IPS-20b (cell line): ENCODE measurements around the gene POLDIP3.

Experiments
- H3K27ac ChIP-seq: one replicate; pipeline ENCODE4 v1.5.1; 2013; ENCODE audit warnings: low read length
- H3K27me3 ChIP-seq: 2 replicates; pipeline ENCODE4 v1.6.1; 2013; ENCODE audit warnings: mild to moderate bottlenecking, low read length, inconsistent platforms; ENCODE audit not compliant: insufficient read depth
- H3K36me3 ChIP-seq: 2 replicates; pipeline ENCODE4 v1.6.1; 2013; ENCODE audit warnings: low read depth, mild to moderate bottlenecking, inconsistent platforms, low read length, moderate library complexity; ENCODE audit not compliant: insufficient read depth
- H3K4me1 ChIP-seq: 2 replicates; pipeline ENCODE4 v1.6.1; 2013; ENCODE audit warnings: mild to moderate bottlenecking, control low read depth, inconsistent platforms, low read length, moderate library complexity; ENCODE audit not compliant: insufficient read depth
- H3K4me3 ChIP-seq: 2 replicates; pipeline ENCODE4 v1.5.1; 2013; ENCODE audit warnings: mild to moderate bottlenecking, low read length, inconsistent platforms
- H3K9ac ChIP-seq: 2 replicates; pipeline ENCODE4 v1.6.1; 2013; ENCODE audit warnings: low read depth, mild to moderate bottlenecking, inconsistent platforms, low read length, moderate library complexity
- H3K9me3 ChIP-seq: 2 replicates; pipeline ENCODE4 v1.6.1; 2013; ENCODE audit warnings: mild to moderate bottlenecking, low read depth, low read length, inconsistent platforms; ENCODE audit not compliant: insufficient read depth

Gene POLDIP3

GRCh38 chr22:42636506-42636905 is 21.8 kb upstream of the POLDIP3 start:
- Histone ChIP-seq H3K9me3 (no peaks in the 10 kb centered on the region), H3K9ac (no peak overlapping the region), H3K27ac (no peak overlapping the region)

GRCh38 chr22:42635531-42635930 is 20.8 kb upstream of the POLDIP3 start:
- no peaks in the 10 kb centered on the region; the same call in 1 of the 2 replicates for H3K4me1 ChIP-seq
- H3K27me3 ChIP-seq, result no peaks in the 10 kb centered on the region
- no peak overlapping the region for H3K4me3 ChIP-seq
- H3K36me3 ChIP-seq, result peaks cover 28% of the 10 kb centered on the region
- no peaks in the 10 kb centered on the region for H3K9me3 ChIP-seq
- H3K9ac ChIP-seq, result no peak overlapping the region
- H3K27ac ChIP-seq, result no peak overlapping the region

More at GRCh38 chr22:42636506-42636905, 21.8 kb upstream of the POLDIP3 start:
- Histone ChIP-seq H3K4me3 (no peak overlapping the region), H3K27me3 (no peaks in the 10 kb centered on the region), H3K36me3 (peaks cover 22% of the 10 kb centered on the region), H3K4me1 (no peaks in the 10 kb centered on the region; the same call in 1 of the 2 replicates)

GRCh38 chr22:42633013-42633412 is 18.3 kb upstream of the POLDIP3 start:
- no peaks in the 10 kb centered on the region for H3K9me3 ChIP-seq
- H3K36me3 ChIP-seq, result peaks cover 42% of the 10 kb centered on the region
- no peaks in the 10 kb centered on the region for H3K4me1 ChIP-seq
- no peaks in the 10 kb centered on the region for H3K27me3 ChIP-seq
- no peak overlapping the region for H3K9ac ChIP-seq
- H3K27ac ChIP-seq, result no peak overlapping the region
- H3K4me3 ChIP-seq, result no peak overlapping the region

GRCh38 chr22:42632096-42632495 is 17.4 kb upstream of the POLDIP3 start:
- peaks cover 51% of the 10 kb centered on the region for H3K36me3 ChIP-seq
- no peak overlapping the region for H3K9ac ChIP-seq
- no peaks in the 10 kb centered on the region for H3K27me3 ChIP-seq
- H3K9me3 ChIP-seq, result no peaks in the 10 kb centered on the region
- H3K27ac ChIP-seq, result no peak overlapping the region
- no peaks in the 10 kb centered on the region for H3K4me1 ChIP-seq
- H3K4me3 ChIP-seq, result no peak overlapping the region

GRCh38 chr22:42630901-42631602 is 16.4 kb upstream of the POLDIP3 start:
- Histone ChIP-seq H3K36me3 (peaks cover 61% of the 10 kb centered on the region), H3K27ac (no peak overlapping the region), H3K4me1 (no peaks in the 10 kb centered on the region), H3K9me3 (no peaks in the 10 kb centered on the region), H3K9ac (no peak overlapping the region), H3K27me3 (no peaks in the 10 kb centered on the region), H3K4me3 (no peak overlapping the region)

GRCh38 chr22:42630211-42630610 is 15.5 kb upstream of the POLDIP3 start:
- no peak overlapping the region for H3K9ac ChIP-seq
- H3K4me3 ChIP-seq, result no peak overlapping the region
- H3K27ac ChIP-seq, result no peak overlapping the region
- H3K36me3 ChIP-seq, result peaks cover 61% of the 10 kb centered on the region
- no peaks in the 10 kb centered on the region for H3K9me3 ChIP-seq
- no peaks in the 10 kb centered on the region for H3K27me3 ChIP-seq
- no peaks in the 10 kb centered on the region for H3K4me1 ChIP-seq

GRCh38 chr22:42627981-42628380 is 13.3 kb upstream of the POLDIP3 start:
- no peak overlapping the region for H3K9ac ChIP-seq
- H3K9me3 ChIP-seq, result no peaks in the 10 kb centered on the region
- H3K4me3 ChIP-seq, result no peak overlapping the region
- no peaks in the 10 kb centered on the region for H3K27me3 ChIP-seq
- peaks cover 65% of the 10 kb centered on the region for H3K36me3 ChIP-seq
- H3K27ac ChIP-seq, result no peak overlapping the region
- no peaks in the 10 kb centered on the region for H3K4me1 ChIP-seq

- peaks cover 64% of the 10 kb centered on the region for H3K36me3 ChIP-seq
- H3K4me1 ChIP-seq, result no peaks in the 10 kb centered on the region
- H3K4me3 ChIP-seq, result no peak overlapping the region
- H3K9me3 ChIP-seq, result no peaks in the 10 kb centered on the region
- no peaks in the 10 kb centered on the region for H3K27me3 ChIP-seq
- H3K9ac ChIP-seq, result no peak overlapping the region
- H3K27ac ChIP-seq, result no peak overlapping the region
These were observed 12.4 kb upstream of the POLDIP3 start for GRCh38 chr22:42626951-42627625.

GRCh38 chr22:42626431-42626830 is 11.7 kb upstream of the POLDIP3 start:
- Histone ChIP-seq H3K27ac (no peak overlapping the region), H3K9me3 (no peaks in the 10 kb centered on the region), H3K36me3 (peaks cover 61% of the 10 kb centered on the region), H3K9ac (no peak overlapping the region), H3K27me3 (no peaks in the 10 kb centered on the region), H3K4me3 (no peak overlapping the region), H3K4me1 (no peaks in the 10 kb centered on the region)

- H3K9me3 ChIP-seq, result no peaks in the 10 kb centered on the region
- no peaks in the 10 kb centered on the region for H3K27me3 ChIP-seq
- H3K36me3 ChIP-seq, result peaks cover 57% of the 10 kb centered on the region
- H3K4me1 ChIP-seq, result no peaks in the 10 kb centered on the region
- no peak overlapping the region for H3K9ac ChIP-seq
- no peak overlapping the region for H3K4me3 ChIP-seq
- H3K27ac ChIP-seq, result no peak overlapping the region
These were observed 10.7 kb upstream of the POLDIP3 start for GRCh38 chr22:42625416-42625815.

GRCh38 chr22:42624551-42625106 is 9.9 kb upstream of the POLDIP3 start:
- Histone ChIP-seq H3K27ac (no peak overlapping the region), H3K36me3 (peaks cover 55% of the 10 kb centered on the region), H3K4me1 (no peaks in the 10 kb centered on the region), H3K27me3 (no peaks in the 10 kb centered on the region), H3K4me3 (no peak overlapping the region), H3K9ac (no peak overlapping the region), H3K9me3 (no peaks in the 10 kb centered on the region)
